DOHH2 (cell line): ENCODE results near the gene MYLK.

Experiments used
- EZH2phosphoT487 ChIP-seq: fragments of 200-600 bp; sonication (generic); IDR thresholded peaks from 2 replicates; pipeline ENCODE4 v1.6.1; 2017; ENCODE audit warnings: borderline replicate concordance, mild to moderate bottlenecking, antibody characterized with exemption, low read length, moderate library complexity, mixed read lengths
- TF ChIP-seq, protein P1 (sequence below): fragments of 200-600 bp; sonication (generic); IDR thresholded peaks from one replicate; pipeline ENCODE4 v1.5.1; 2014; ENCODE audit warnings: antibody characterized with exemption, mild to moderate bottlenecking, low read depth, low read length; ENCODE audit not compliant: poor library complexity, severe bottlenecking

DNA sequence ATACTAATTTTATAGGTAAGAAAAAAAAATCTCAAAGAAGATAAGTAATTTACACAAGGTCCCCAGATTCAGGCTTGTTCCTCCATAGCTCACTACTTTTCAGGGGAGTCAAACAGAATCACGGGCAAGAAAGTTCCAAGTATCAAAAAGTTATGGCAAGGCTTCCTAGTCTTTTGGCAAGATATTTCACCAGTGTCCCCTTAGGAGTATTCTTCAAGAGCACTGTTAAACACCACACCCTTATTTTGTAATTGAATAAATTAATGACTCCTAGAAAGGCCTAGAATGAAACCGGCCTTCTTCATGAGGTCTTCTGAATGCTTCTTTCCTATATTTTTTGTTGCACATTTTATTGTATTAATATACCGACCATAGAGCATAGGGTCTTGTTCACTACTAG is 109.7 kb downstream of the MYLK start:
- TF ChIP-seq, protein P1, sequence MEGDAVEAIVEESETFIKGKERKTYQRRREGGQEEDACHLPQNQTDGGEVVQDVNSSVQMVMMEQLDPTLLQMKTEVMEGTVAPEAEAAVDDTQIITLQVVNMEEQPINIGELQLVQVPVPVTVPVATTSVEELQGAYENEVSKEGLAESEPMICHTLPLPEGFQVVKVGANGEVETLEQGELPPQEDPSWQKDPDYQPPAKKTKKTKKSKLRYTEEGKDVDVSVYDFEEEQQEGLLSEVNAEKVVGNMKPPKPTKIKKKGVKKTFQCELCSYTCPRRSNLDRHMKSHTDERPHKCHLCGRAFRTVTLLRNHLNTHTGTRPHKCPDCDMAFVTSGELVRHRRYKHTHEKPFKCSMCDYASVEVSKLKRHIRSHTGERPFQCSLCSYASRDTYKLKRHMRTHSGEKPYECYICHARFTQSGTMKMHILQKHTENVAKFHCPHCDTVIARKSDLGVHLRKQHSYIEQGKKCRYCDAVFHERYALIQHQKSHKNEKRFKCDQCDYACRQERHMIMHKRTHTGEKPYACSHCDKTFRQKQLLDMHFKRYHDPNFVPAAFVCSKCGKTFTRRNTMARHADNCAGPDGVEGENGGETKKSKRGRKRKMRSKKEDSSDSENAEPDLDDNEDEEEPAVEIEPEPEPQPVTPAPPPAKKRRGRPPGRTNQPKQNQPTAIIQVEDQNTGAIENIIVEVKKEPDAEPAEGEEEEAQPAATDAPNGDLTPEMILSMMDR = no peak
- TF ChIP-seq EZH2phosphoT487 = no peak
